GM13976 (cell line): ENCODE measurements around the gene OXSR1.

Experiments
- DNase-seq: peaks from one replicate; pipeline ENCODE4 v3.0.0; 2012; ENCODE audit warnings: low spot score
- in situ Hi-C: fragments of 300-500 bp; cut with MboI; formaldehyde crosslinking; loops from one replicate; pipeline ENCODE4 v1.12.0; 2022; ENCODE audit warnings: low sequenced_read_pairs, mixed read lengths, inconsistent platforms; ENCODE audit not compliant: unreplicated experiment
- TF ChIP-seq, protein P1 (sequence below): IDR thresholded peaks from 2 replicates; pipeline ENCODE4 v1.5.1; 2012; ENCODE audit warnings: borderline replicate concordance, mild to moderate bottlenecking; ENCODE audit not compliant: insufficient read depth; ENCODE audit errors: extremely low read depth, missing control alignments, control extremely low read depth

OXSR1 gene

DNA sequence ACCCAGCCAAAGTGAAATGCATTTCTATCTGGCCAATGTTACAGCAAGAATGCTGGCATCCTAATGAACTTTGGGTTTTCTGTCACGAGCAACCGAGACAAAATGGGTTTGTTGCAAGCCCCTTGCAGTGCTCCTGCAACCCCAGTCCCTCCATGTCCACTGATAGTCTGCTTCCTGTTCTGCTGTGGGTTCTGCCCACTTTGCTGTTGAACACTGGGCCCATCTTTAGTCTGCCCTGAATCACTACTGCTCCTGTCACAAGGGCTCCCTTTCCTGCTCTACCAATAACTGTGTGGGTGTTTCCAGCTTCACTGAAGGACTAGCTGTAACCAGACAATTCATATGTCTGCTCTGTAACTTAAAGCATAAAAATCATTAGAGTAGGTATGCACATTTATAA, 12.7 kb upstream of the OXSR1 start:
- no peak for DNase-seq
- TF ChIP-seq, protein P1, sequence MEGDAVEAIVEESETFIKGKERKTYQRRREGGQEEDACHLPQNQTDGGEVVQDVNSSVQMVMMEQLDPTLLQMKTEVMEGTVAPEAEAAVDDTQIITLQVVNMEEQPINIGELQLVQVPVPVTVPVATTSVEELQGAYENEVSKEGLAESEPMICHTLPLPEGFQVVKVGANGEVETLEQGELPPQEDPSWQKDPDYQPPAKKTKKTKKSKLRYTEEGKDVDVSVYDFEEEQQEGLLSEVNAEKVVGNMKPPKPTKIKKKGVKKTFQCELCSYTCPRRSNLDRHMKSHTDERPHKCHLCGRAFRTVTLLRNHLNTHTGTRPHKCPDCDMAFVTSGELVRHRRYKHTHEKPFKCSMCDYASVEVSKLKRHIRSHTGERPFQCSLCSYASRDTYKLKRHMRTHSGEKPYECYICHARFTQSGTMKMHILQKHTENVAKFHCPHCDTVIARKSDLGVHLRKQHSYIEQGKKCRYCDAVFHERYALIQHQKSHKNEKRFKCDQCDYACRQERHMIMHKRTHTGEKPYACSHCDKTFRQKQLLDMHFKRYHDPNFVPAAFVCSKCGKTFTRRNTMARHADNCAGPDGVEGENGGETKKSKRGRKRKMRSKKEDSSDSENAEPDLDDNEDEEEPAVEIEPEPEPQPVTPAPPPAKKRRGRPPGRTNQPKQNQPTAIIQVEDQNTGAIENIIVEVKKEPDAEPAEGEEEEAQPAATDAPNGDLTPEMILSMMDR = no peak
- in situ Hi-C loops = no loop called here

DNA sequence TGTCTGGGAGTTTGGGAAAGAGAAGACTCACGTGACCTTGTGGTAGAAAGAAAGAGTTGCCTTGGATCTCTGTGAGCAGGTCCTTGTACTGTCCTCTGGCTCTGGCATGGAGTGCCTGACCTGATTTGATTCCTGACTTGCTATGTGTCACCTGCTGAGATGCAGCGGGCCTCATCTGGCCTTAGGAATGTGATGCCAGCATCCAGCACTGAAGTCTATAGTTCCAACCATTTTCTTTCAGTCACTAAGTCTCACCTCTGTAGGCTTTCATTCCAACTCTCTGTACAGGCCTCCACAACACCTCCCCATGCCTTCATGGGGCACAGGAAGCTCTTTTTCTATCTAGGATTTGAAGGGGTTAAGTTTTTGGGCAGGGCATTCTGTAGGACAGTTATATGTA, 12.1 kb upstream of the OXSR1 start:
- in situ Hi-C loops = no loop called here
- DNase-seq = no peak
- TF ChIP-seq, protein P1 = no peak

DNA sequence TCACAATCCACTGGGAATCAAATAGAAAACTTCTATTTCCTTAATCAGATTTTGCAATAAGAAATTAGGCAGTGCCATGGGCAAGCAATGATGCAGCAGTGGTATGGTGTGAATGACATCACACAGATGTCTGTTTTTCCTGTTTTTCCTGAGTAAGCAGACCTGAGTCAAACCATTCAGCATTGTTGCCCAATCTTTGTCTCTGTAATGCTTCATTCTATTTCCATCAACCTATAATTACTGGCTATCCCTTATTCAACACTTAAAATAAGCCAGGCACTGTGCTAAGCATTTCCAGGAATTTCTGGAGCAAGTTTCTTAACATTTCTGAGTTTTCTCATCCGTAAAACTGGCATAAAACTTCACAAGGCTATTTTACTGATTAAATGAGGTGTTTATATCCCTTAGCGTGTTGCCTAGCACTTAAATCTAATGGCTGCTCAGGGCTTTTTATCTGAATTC, 11.3 kb upstream of the OXSR1 start:
- TF ChIP-seq, protein P1 = no peak
- no peak for DNase-seq
- in situ Hi-C loops = no loop called here

DNA sequence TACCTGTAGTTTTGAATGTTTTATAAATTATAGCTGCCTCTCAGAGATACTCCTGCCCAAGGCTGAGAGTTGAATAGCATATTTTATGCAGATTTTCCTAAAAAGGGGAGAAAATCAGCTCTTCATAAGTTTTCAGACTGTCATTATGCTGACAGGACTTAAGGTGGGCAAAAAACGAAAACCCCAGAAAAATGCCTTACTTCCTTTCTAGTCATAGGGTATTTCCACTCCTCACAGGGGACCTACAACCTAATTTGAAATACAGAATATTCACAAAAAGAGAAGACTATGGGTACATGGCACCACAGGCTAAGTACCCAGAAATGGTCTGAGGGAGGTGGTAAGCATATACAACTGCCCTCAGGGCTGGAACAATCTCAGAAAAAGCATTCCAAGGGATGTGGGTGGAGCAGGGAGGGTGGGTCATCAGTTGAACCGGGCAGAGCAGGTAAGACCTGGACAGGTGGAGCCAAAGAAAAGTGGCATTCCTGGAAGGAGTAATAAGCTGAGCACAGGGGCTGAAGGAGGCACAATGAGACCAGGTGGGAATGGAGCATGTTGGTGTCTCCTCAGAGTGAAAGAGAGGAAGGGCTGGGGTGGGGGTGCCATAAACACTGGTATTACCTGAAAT, 10.6 kb upstream of the OXSR1 start:
- no peak for DNase-seq
- in situ Hi-C loops = no loop called here
- TF ChIP-seq, protein P1 = no peak

DNA sequence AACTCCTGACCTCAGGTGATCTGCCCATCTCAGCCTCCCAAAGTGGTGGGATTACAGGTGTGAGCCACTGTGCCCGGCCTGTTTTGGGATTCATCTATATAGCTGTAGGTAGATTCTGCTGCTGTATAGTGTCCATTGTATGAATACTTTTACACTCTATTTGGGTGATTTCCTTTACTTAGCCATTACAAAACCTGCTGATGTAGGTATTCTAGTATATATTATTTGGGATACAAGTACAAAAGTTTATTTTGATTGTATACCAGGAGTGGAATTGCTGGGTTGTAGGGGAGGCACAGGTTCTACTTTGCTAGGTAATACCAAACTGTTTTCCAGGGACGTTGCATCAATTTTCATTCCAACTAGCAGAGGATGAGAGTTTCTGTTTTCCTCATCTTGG, 9.5 kb upstream of the OXSR1 start:
- TF ChIP-seq, protein P1 = no peak
- no peak for DNase-seq
- in situ Hi-C loops = no loop called here

DNA sequence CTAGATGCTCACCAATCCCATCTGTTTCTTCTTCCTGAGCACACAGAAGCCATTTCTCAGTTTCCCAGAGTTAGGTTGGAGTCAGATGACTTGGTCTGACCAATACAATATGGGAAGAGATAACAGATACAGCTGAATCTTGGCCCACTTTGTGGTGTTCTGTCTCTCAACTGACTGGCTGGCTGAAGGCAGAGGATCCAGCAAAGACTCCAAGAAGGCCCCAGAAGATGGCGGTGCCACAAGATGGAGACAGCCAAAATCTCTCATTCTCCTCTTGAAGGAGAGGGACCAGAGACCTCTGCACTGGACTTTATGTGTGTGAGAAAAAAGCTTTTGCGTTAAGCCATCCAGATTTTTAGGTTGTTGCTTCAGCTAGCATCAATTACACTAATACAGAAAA, 8.2 kb upstream of the OXSR1 start:
- in situ Hi-C loops = no loop called here
- DNase-seq = no peak
- TF ChIP-seq, protein P1 = no peak

DNA sequence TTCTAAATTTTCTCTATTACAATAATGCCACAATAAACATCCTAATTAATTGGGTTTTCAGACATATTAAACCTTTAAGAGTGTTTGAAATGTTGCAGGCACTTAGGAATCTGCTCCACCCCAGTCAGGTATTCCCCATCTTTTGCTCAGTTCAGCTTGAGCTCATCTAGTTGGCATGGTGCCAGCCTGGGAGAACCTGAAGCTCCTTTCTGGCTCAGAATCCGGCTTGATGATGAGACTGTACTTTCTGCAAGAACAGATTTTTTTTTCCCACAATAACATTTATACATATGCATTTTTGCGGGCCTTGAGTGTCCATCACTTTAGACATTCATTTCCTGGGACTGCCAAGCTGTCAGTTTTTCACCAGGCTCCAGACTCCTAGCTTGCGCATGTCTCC, 7.7 kb upstream of the OXSR1 start:
- in situ Hi-C loops = no loop called here
- DNase-seq = no peak
- TF ChIP-seq, protein P1 = no peak
